ENCODE measurements around the gene RAB19. TPM values are rescaled to one million over a fixed set of nuclear protein-coding genes. Genes with fewer than 3 reads are reported as not detected.
"Not testable (repeated sequence)": the region's sequence is repeated elsewhere in the genome, so short reads cannot be mapped to it uniquely, and the experiment has no call there.

RAB19 gene
- polyA plus RNA-seq, 4 donors, result 2.1 to 4.2 (median 2.3) TPM

- DNase-seq (ENCODE audit: low read depth in 4 of 4, low spot score in 2 of 4), result no peak
Observed at GRCh38 chr7:140400381-140400780, 3.5 kb upstream of the RAB19 start.

DNA sequence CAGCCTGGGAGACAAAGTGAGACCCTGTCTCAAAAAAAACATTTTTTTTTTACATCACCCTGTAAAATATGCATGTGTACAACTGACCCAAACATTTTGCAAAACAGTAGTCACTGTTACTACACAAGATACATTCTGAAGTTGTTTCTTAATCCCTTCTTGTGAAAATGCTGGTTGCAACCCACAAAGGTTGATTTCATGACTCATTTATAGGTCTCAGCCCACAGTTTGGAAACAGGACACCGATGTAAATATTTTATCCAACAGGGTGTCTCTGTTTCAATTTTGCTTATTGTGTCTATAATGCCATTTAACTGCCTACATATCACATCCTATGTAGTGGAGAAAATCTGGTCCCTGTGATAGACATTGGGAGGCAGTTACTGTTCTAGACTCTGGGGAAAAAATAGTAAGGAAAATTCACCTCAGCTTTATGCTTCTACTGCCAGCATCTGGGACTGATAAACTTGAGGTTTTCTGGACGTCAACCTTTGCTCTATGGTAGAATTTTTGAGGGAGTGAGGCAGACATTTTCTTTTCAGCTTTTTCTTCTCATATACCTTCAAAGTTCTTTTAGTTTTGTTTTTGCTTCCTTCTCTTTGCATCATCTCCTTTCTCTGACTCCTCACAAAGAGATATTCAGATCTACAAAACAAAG lies 1.6 kb upstream of the RAB19 start:
- no peak for DNase-seq (ENCODE audit: low read depth in 4 of 4, low spot score in 2 of 4)

DNA sequence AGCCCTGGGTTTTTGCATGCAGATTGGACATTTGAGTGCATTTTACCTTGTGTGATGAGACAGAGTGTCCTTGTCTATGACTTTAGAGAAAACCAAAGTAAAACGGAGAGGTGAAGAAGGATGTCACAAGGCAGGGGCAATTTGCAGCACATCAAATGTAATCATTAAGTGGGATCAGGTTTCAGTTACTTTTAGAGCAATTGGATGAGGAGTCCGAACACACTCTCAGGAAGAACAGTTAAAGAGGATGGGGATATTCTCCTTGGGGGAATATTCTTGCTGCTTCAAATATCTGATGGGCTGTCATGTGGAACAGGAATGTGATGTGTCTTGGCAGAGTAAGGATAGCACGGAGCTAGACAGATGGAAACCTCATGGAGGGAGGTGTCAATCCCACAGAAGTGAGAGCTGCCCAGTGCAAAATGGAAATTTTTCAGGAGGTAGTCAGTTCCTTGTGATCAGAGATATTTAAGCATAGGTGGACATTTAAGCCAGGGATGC lies 757 bp downstream of the RAB19 start:
- DNase-seq (ENCODE audit: low read depth in 4 of 4, low spot score in 2 of 4), result peak in 1 of 4 donors; percentile 38

DNA sequence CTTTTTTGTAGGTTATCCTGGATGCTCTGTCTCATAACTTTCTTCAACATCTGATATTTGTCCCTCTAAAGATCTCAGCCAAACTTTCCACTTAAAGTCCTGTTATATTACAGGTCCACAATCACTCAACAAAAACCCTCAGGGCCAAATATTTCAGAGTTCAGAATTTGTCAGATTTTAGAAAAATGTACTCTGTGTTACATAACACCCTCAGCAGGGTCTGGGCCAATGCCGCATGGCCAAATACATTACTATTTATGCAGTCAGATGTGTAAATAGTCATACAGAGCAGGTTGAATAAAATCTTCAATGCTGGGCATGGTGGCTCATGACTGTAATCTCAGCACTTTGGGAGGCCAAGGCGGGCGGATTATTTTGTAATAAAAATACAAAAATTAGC lies 11.5 kb downstream of the RAB19 start:
- no peak for DNase-seq (ENCODE audit: low read depth in 4 of 4, low spot score in 2 of 4)

- DNase-seq (ENCODE audit: low read depth in 4 of 4, low spot score in 2 of 4), result not testable (repeated sequence)
Observed at GRCh38 chr7:140415816-140416215, 12.0 kb downstream of the RAB19 start.

GRCh38 chr7:140416560-140416959 lies 12.7 kb downstream of the RAB19 start:
- no peak for DNase-seq (ENCODE audit: low read depth in 4 of 4, low spot score in 2 of 4)

GRCh38 chr7:140417456-140418155 lies 13.7 kb downstream of the RAB19 start:
- DNase-seq (ENCODE audit: low read depth in 4 of 4, low spot score in 2 of 4), result no peak

DNA sequence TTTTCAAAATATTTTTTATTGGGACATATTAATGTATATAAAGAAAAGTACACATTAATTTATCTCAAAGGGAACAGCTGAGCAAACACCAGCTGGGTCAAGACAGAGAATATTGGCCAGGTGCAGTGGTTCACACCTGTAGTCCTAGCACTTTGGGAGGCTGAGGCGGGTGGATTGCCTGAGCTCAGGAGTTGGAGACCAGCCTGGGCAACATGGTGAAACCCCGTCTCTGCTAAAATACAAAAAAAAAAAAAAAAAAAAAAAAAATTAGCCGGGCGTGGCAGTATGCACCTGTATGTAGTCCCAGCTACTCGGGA lies 14.3 kb downstream of the RAB19 start:
- not testable (repeated sequence) for DNase-seq (ENCODE audit: low read depth in 4 of 4, low spot score in 2 of 4)

- no peak for DNase-seq (ENCODE audit: low read depth in 4 of 4, low spot score in 2 of 4)
Observed at GRCh38 chr7:140418653-140419052, 14.8 kb downstream of the RAB19 start.

DNA sequence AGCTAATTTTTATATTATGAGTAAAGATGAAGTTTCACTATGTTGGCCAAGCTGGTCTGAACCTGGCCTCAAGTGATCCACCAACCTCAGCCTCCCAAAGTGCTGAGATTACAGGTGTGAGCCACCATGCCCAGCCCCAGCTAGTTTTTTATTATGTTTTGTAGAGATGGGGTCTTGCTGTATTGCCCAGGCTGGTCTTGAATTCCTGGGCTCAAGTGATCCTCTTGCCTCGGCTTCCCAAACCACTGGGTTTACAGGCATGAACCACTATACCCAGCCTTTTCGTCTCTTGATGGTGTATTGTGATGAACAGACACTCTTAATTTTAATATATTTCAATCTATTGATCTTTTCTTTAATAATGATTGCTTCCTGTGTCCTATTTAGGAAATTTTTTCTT lies 17.7 kb downstream of the RAB19 start:
- no peak for DNase-seq (ENCODE audit: low read depth in 4 of 4, low spot score in 2 of 4)

DNA sequence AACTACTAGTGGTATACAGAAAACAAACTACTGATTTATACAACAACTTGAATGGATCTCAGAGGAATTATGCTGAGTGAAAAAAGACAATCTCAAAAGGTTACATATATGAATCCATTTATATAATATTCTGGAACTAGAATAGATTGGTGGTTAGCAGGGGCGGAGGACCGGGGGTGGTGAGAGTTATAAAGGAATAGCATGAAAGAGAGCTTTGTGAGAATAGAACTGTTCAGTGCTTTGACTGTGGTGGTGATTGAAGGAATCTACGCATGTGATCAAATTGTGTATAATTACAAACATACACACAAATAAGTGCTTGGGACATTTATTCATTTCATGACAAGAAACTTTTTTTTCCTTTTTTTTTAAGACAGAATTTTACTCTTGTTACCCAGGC lies 19.6 kb downstream of the RAB19 start:
- no peak for DNase-seq (ENCODE audit: low read depth in 4 of 4, low spot score in 2 of 4)

DNA sequence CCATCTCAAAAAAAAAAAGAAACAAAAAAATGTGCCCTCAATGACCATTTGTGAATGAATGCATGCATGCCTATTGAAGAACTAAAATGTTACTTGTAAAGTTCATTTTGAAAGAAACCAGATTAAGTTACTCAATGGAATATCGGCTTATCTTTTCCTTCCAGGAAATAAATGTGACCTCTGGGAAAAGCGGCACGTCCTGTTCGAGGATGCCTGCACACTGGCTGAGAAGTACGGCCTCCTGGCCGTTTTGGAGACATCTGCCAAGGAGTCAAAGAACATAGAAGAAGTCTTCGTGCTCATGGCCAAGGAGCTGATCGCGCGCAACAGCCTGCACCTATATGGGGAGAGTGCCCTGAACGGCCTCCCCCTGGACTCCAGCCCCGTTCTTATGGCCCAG lies 21.9 kb downstream of the RAB19 start:
- DNase-seq (ENCODE audit: low read depth in 4 of 4, low spot score in 2 of 4), result no peak

- DNase-seq (ENCODE audit: low read depth in 4 of 4, low spot score in 2 of 4), result no peak
Observed at GRCh38 chr7:140426130-140426529, 22.3 kb downstream of the RAB19 start.

DNA sequence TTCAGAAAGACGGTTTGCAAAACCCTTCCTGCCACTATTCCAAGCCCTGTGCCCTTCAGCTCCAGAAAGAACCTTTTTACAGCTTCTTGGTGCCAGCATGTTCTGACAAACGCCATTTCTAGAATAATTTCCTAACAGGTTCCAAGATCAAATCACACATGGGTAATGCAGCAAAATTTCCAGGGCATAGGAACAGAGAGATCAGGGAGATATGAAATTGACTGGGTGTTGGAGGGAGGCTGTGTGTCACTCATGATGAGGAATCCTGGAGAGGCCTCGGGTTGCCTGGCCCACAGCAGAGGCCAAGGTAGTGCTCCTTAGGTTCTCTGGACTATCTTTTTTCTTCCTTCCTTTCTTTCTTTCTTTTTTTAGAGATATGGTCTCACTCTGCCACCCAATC lies 29.5 kb downstream of the RAB19 start:
- DNase-seq (ENCODE audit: low read depth in 4 of 4, low spot score in 2 of 4), result no peak

- no peak for DNase-seq (ENCODE audit: low read depth in 4 of 4, low spot score in 2 of 4)
Observed at GRCh38 chr7:140435252-140435895, 31.5 kb downstream of the RAB19 start.

GRCh38 chr7:140439359-140439758 lies 35.5 kb downstream of the RAB19 start:
- no peak for DNase-seq (ENCODE audit: low read depth in 4 of 4, low spot score in 2 of 4)

- no peak for DNase-seq (ENCODE audit: low read depth in 4 of 4, low spot score in 2 of 4)
Observed at GRCh38 chr7:140440593-140440992, 36.7 kb downstream of the RAB19 start.

- no peak for DNase-seq (ENCODE audit: low read depth in 4 of 4, low spot score in 2 of 4)
Observed at GRCh38 chr7:140441519-140441918, 37.7 kb downstream of the RAB19 start.

DNA sequence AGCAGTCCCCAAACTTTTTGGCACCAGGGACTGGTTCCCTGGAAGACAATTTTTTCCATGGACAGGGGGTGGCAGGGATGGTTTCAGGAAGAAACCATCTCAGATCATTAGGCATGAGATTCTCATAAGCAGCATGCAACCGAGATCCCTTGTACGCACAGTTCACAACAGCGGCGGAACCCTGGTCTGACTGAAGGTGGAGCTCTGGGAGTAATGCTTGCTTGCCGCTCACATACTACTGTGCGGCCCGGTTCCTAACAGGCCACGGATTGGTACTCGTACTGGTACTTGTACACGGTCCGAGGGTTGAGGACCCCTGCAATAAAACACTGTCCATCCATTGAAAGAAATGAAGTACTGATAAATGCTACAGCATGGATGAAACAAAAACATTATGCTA lies 42.6 kb downstream of the RAB19 start:
- DNase-seq (ENCODE audit: low read depth in 4 of 4, low spot score in 2 of 4), result no peak

GRCh38 chr7:140447841-140448240 lies 44.0 kb downstream of the RAB19 start:
- no peak for DNase-seq (ENCODE audit: low read depth in 4 of 4, low spot score in 2 of 4)

DNA sequence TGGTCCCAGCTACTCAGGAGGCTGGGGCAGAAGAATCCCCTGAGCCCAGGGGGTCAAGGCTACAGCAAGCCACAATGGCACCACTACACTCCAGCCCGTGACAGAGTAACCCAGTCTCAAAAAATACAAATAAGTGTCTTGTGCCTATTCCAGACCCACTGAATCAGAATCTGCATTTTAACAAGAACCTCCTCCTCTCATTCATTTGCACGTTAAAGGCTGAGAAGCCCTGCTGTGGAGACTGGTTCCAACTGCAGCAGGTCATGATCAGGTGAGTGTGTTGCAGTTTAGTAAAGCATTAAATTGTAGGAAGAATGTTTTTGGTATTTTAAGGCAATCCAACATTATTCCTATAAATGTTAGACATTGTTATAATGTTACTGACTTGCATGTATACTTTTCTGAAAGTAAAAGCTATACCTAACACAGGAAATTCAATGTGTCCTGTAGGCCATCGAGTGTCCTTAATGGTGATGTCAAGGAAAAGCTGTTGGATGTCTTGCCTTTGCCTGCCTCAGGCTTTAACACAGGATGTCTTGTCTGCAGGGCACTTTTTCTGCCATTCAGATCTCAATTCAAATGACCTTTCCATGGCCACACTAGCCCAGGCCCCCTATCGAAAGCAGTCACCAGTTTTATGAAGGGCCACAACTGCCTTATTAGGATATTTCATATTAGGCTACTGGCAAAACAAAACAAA lies 45.1 kb downstream of the RAB19 start:
- no peak for DNase-seq (ENCODE audit: low read depth in 4 of 4, low spot score in 2 of 4)

All from left renal cortex interstitium (tissue), 4 donors.